OCI-LY7 (cell line): ENCODE results near the gene XRN2.

ENCODE experiments used
- CTCF ChIP-seq: fragments of 200-600 bp; sonication (generic); conservative IDR thresholded peaks from 2 replicates; pipeline ENCODE4 v1.5.1; 2014; ENCODE audit warnings: mild to moderate bottlenecking, antibody characterized with exemption, low read length, moderate library complexity, mixed read lengths
- EZH2phosphoT487 ChIP-seq: fragments of 200-600 bp; sonication (generic); IDR thresholded peaks from 2 replicates; pipeline ENCODE4 v1.6.1; 2018; ENCODE audit warnings: low read depth, borderline replicate concordance, mild to moderate bottlenecking, mixed run types, antibody characterized with exemption, low read length, moderate library complexity, mixed read lengths

- TF ChIP-seq CTCF (no peak), EZH2phosphoT487 (no peak)
These were observed 95.2 kb downstream of the XRN2 start for GRCh38 chr20:21398109-21399004.
